HG03139 (cell line): ENCODE results near the gene CDH4.
"Not testable (repeated sequence)": the region's sequence is repeated elsewhere in the genome, so short reads cannot be mapped to it uniquely, and the experiment has no call there.

Source experiments
- ATAC-seq: cut with Tn5 transposase; IDR thresholded peaks from one replicate; pipeline ENCODE4 v1.9.1; 2021; ENCODE audit not compliant: unreplicated experiment

The CDH4 gene

DNA sequence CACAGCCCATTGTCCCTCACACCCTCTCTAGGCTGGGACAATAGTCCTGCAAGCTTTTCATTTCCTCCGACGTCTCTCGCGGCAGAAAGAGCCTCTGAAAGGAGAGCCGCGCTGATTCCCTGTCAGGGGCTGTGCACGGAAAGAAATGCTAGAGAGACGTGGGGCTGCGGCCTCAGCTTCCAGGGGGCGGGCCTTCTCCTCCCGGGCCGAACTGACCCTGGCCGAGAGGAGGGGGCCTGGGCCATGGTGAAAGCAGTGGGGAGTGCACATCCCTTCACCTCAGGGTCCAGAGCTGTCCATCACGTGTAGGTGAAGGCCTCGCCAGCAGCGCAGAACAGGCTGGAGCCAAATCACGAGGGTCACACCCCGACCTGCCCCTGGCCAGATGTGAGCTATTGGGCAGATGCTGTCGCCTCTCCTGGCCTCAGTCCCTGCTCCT, 593.2 kb downstream of the CDH4 start:
- no peak for ATAC-seq

GRCh38 chr20:61846074-61846473, 594.0 kb downstream of the CDH4 start:
- no peak for ATAC-seq

- ATAC-seq, result no peak
Measured at GRCh38 chr20:61846741-61847419, 594.8 kb downstream of the CDH4 start.

- no peak for ATAC-seq
Measured at GRCh38 chr20:61847420-61847748, 595.3 kb downstream of the CDH4 start.

- ATAC-seq, result no peak
Measured at GRCh38 chr20:61847986-61848385, 595.9 kb downstream of the CDH4 start.

DNA sequence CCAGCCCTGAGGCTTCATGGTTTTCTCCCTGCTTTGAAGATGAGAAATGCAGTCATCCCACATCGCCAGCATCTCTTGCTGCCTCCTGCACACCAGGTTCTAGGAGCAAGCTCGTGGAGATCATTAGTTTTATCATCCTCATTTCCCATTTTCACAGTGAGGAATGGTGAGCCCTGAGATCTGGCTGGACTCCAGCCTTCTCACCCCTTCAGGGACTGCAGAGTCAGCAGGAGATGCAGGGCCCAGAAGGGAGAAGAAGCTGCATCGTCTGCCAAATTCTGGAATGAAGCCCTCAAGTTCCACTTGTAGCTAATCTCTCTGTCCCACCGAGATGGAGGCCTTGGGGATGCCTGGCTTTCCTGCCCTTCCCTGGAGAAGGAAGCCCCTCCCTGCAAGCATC, 596.8 kb downstream of the CDH4 start:
- no peak for ATAC-seq

- ATAC-seq, result no peak
Measured at GRCh38 chr20:61849376-61849775, 597.3 kb downstream of the CDH4 start.

DNA sequence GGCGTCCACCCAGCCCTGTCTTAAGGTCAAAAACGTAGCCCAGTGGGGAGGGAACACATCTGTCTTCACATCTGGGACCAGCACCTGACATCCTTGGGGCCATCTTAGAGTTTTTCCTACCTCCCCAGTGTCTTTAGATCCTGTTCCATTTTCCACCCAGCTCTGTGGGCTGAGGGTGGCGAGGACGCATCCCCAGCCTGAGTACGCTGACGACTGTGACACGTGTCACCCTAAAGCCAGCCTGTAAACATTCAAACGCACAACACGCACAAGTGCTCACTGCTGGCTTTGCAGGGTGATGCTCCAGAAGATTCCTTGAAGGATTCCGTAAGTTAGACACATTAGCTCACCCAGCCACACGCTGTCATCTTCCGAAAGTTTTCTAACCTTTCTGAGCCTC, 597.8 kb downstream of the CDH4 start:
- no peak for ATAC-seq

DNA sequence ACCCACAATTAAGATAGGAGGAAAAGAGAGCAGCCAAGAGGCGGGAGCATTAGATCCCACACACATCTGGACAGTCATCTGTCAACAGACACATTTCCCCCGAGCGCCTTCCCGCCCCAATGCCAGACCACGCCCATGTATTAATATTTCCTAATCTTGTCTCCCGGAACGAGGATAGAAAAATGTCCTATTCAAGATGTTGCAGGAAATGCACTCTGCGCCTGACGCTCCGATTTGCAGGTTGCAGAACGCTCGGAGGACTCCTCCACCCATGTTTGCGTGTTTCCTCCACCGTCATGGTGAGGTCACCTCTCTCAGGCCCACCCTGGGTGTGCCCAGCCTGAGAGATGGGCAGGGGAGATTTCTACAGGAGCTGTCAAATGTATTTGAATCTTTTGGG, 598.4 kb downstream of the CDH4 start:
- no peak for ATAC-seq

GRCh38 chr20:61850926-61851900, 599.2 kb downstream of the CDH4 start:
- ATAC-seq, result no peak

DNA sequence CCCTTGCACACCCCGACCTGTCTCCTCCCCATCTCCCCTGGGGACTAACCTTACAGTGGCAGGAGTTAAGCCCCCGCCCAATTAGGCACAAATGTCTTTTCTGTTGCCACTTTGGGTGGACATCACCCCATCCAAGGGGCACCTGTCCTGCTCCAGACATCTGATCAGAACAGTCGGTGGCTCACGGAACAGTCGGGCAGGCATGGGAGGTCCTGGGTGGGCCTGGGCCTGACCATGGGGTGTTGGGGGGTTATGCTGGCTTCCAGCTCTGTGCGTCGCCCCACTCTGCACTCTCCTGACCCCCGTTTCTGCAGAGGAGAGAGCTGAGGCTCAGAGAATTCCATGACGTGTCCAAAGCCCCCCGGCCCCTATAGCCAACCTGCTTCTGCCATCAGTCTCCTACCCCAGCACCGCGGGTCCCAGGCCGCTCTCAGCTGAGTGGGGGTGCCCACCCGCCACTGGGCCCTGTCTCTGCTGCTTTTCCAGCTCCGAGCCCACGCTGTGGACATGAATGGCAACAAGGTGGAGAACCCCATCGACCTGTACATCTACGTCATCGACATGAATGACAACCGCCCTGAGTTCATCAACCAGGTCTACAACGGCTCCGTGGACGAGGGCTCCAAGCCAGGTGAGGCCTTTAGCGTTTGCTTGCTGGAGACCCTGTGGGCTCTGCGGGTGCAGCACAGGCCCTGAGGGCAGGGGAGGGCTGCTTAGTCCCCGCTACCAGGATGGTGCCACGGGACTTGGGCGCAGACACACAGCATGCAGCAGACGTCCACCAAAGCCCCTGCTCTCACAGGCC, 600.4 kb downstream of the CDH4 start:
- ATAC-seq, result no peak

DNA sequence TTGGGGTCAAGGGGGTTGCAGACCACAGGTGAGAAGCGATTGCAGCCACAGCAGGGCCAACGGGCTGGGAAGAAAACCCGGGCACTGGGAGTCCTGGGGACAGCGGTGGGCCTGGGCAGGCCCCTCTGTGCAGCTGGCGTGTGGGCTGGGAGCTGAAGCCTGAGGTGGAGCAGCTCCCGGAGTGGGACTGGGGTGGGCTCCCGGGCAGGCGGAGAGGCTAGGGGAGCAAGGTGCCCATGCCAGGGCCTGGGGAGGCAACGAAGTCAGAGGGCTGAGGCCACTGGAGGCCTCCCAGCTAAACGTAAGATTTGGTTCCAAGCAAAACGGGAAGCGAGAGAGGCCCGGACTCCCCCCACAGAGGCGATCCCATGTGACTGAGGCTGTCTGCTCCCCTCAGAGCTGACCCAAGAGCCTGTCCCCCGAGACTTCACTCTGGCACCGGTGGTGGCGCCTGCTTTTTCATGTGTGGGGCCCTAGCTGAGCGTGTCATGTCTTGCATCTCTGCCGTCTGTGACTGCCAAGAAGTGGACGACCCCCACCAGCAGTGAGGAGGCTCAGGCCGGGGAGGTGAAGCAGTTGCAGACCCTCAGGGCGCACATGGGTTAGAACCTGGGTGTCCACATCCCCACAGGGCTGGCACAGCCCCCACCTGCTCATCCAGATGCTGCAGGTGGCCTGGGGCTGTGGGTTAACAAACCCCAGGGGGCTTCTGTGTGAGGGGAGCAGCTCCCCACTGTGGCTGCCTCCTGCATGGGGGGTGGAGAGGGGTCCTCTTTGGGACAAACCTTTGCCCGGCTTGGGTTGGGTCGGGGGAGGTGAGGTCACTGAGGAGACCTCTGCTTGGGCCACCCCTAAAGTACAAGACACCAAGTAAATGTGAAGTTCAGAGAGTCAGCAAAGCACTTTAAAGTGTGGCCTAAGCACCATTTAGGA, 601.3 kb downstream of the CDH4 start:
- no peak for ATAC-seq

DNA sequence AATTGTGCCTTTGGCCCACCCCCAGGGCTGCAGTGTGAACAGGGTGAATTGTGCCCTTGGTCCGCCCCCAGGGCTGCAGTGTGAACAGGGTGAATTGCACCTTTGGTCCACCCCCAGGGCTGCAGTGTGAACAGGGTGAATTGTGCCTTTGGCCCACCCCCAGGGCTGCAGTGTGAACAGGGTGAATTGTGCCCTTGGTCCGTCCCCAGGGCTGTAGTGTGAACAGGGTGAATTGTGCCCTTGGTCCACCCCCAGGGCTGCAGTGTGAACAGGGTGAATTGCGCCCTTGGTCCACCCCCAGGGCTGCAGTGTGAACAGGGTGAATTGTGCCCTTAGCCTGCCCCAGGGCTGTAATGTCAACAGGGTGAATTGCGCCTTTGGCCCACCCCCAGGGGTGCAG, 602.5 kb downstream of the CDH4 start:
- not testable (repeated sequence) for ATAC-seq

- no peak for ATAC-seq
Measured at GRCh38 chr20:61855286-61855685, 603.2 kb downstream of the CDH4 start.

DNA sequence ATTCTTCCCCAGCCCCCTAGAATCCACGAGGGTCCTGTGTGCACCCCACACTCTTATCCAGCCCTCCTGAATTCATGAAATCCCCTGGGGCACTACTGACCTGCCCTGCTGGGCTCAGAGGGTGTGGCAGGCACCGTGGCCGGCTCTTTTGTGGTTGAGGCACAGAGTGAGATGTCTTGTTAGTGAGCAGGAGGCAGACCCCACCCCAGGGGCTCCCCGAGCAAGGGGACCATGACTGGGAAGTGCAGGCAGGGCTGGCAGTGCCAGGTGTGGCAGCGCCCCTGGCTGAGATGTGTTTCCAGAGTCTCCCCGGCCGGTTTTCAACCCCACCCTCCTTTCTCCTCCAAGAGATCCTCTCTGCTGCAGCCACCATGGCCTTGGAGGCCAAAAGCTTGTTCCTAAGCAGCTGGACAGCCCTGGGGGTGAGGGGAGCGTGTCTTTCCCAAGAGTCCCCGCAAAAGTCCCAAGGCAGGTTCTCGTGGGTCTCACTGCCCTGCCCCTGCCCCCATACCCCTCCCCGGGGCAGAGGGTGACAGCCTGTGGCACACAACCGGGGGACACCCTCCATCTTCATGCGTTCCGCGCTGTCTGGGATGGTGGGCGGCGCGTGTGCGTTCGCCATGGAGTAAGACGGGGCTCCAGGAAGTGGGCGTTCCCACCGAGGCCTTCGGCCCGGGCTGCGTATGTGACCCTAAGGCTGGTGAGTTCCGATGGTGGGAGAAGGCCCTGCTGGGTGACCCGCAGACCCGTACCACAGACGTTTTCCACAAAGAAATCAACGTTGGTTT, 604.8 kb downstream of the CDH4 start:
- ATAC-seq, result no peak

- no peak for ATAC-seq
Measured at GRCh38 chr20:61857414-61857775, 605.3 kb downstream of the CDH4 start.

GRCh38 chr20:61857884-61858283, 605.8 kb downstream of the CDH4 start:
- no peak for ATAC-seq

- no peak for ATAC-seq
Measured at GRCh38 chr20:61859767-61860166, 607.7 kb downstream of the CDH4 start.

DNA sequence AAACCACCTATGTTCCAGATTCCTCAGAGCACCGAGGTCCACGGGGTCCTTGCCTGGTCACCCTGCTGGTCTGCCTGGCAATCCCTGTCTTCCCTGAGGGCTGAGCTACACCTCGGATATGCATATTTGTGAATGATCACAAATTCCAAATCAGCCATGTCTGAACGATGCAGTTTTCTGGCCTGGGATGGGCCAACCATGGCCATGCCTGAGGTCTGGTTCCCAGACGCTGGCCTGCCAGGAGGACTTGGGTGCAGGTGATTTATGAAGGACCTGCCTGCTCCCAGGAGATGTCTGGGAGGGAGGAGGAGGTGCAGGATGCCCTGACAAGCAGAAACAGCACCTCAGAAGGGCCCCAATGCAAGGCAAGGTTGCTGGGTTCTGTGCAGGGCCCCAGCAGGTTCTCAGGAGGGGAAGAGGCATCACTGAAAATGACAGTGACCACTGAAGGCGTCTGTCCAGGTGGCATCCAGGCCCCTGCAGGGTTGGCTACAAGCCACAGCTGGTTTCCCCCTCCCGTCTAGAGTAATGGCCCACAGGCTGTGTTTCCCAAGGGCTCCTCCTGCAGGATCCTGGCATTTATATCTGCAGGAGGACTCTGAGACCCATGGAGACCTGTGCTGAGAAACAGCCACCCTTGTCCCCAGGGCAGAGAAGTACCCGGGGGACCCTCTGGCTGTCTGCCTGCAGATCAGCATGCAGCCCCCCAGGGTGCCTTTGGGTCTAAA, 608.4 kb downstream of the CDH4 start:
- ATAC-seq, result no peak
